Spinal cord (tissue), 10 donors: ENCODE data around the gene CASZ1. TPM values are rescaled to one million over a fixed set of nuclear protein-coding genes. Genes with fewer than 3 reads are reported as not detected.

ENCODE experiments used
- DNase-seq, 6 donors: peaks; one replicate each; pipeline versions ENCODE4 v3.0.0 to v3.0.0-alpha.2; 2013 to 2015; ENCODE audit warnings: low spot score in 6 of 6, low read depth in 4 of 6
- H3K27ac ChIP-seq: one replicate; pipeline ENCODE4 v1.5.1; 2013; ENCODE audit warnings: low read depth, low read length, control low read depth
- H3K27me3 ChIP-seq: one replicate; pipeline ENCODE4 v1.6.1; 2013; ENCODE audit warnings: low read length; ENCODE audit not compliant: control insufficient read depth, insufficient read depth
- H3K36me3 ChIP-seq: one replicate; pipeline ENCODE4 v1.6.1; 2013; ENCODE audit warnings: low read length; ENCODE audit not compliant: control insufficient read depth, insufficient read depth
- H3K4me1 ChIP-seq: one replicate; pipeline ENCODE4 v1.6.1; 2013; ENCODE audit warnings: low read length; ENCODE audit not compliant: control insufficient read depth, insufficient read depth
- H3K4me3 ChIP-seq: one replicate; pipeline ENCODE4 v1.5.1; 2013; ENCODE audit warnings: low read depth, low read length, control low read depth
- H3K9me3 ChIP-seq: one replicate; pipeline ENCODE4 v1.6.1; 2013; ENCODE audit warnings: low read length; ENCODE audit not compliant: control insufficient read depth, insufficient read depth
- WGBS: methylation state at CpG from one replicate; pipeline ENCODE4 v1.1.5; 2013; ENCODE audit warnings: missing lambda C conversion rate; ENCODE audit not compliant: insufficient coverage; 5-methylcytosine and 5-hydroxymethylcytosine counted together
- polyA plus RNA-seq, 2 donors: library from polyadenylated mRNA; unstranded; fragments of 120-200 nt; gene quantifications; one replicate each; pipeline ENCODE4 v1.2.1, GENCODE V29; 2013; ENCODE audit not compliant: insufficient read length in 2 of 2
- total RNA-seq, 2 donors: library from RNA; depleted of rRNA in 1 of 2; stranded (reverse); fragments of 120-200 nt in 1 of 2; fragments of >200 nt in 1 of 2; gene quantifications; one replicate each; pipeline versions ENCODE4 v1.2.3 to v1.2.4, GENCODE V29; 2013 to 2014
- donor health status: healthy.

The CASZ1 gene
- total and polyA plus RNA-seq, 4 donors = 6.0 to 18.7 (median 11.3) TPM

DNA sequence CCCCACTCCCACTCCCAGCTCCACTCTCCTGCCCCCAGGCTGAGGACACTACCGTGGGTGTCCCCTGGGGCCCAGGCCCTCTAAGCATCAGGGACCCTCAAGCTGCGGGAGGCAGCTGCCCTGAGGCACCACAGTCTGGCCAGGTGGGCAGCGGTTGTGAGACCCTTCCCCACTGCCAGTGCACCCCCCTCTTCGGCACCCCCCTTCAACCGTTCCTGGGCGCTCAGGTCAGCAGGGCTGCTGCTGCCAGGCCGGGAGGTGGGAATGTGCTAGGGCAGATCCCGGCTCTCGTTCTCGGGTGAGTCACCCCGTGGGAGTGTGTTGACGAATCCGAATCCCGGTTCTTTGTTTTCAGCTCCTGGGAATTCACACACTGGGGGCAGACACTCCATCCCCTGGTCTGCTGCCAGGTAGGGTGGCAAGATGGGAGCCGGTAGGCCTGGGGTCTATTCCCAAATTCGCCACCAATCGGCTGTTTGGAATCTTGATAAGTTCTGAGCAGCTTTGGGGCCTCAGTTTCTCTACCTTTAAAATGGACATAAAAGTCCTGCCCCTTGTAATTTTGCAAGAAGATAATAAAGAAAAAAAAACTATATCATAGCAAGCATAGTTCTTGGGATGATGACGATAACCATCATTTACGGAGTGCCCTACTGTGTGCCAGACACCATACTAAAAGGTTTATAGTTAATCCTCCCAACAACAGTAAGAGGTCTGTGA, 28.5 kb upstream of the CASZ1 start:
- 66% methylated on average over 10 of the region's 19 CpGs for WGBS
- H3K27ac ChIP-seq = no peak overlapping the region
- H3K36me3 ChIP-seq = no peaks in the 10 kb centered on the region
- H3K9me3 ChIP-seq = no peaks in the 10 kb centered on the region
- no peak for DNase-seq
- H3K4me3 ChIP-seq = no peak overlapping the region
- peaks cover 32% of the 10 kb centered on the region for H3K27me3 ChIP-seq
- H3K4me1 ChIP-seq = peaks cover 10% of the 10 kb centered on the region

DNA sequence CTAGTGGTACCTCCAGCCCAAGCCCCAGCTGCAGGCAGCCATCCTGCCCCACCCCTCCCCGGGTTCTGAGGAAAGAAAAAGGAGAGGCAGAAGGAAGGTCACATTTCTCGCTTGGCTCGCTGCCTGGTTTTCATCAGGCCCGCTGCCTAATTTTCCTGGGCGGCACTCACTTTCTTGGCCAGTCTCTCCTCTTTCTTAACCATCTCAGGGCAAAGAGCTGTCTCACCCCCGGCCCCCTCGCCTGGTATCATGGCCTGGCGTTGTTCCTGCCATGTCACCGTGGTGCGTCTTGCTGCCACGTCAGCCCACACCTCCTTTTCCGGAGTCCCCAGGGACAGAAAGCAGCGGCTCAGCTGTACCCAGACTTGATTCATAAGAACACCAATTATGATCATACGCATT, 26.6 kb upstream of the CASZ1 start:
- peak in 1 of 6 donors; percentile 55 for DNase-seq
- Histone ChIP-seq H3K27me3 (peaks cover 16% of the 10 kb centered on the region), H3K9me3 (no peaks in the 10 kb centered on the region), H3K36me3 (no peaks in the 10 kb centered on the region), H3K4me1 (peaks cover 10% of the 10 kb centered on the region), H3K4me3 (no peak overlapping the region), H3K27ac (no peak overlapping the region)
- 69% methylated on average over 13 of the region's 14 CpGs for WGBS

DNA sequence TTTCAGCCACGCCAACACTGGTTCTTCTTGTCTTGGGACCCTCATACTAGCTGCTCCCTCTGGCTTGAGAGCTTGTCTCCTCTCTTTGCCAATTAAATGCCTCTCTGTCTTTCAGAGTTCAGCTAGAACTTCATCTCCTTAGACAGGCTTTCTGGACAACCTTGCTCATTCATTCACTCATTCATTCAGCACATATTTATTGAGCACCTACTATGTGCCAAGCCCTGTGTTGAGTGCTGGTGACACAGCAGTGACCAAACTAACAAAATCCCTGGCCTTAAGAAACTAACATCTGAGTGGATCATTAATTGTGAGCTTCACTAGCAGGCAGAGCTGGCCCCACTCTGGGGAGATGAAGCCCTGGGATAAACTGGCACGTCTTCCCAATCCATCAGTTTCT, 24.9 kb upstream of the CASZ1 start:
- Histone ChIP-seq H3K4me1 (peaks cover 10% of the 10 kb centered on the region), H3K27ac (no peak overlapping the region), H3K9me3 (no peaks in the 10 kb centered on the region), H3K27me3 (peaks cover 3% of the 10 kb centered on the region), H3K4me3 (no peak overlapping the region), H3K36me3 (no peaks in the 10 kb centered on the region)
- DNase-seq = no peak
- 93% methylated on average over 1 of the region's 2 CpGs for WGBS

DNA sequence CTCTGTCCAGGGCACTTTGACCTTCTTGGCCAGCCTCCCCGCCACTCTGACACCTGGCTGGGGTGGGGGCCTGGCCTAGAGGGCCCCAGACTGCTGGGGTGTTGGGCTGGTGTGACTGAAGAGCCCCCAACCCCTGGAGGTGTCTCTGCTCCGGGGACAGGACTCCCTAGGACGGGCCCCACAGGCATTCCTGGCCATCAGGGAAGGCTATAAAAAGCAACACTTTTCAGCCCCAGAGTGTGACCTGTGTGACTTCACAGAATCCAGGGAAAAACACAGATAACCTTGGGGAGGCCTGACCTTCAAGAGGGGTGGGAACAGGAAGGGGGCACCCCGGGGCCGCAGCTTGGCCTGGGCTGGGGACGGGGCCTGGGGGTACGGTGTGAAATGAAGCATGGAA, 24.0 kb upstream of the CASZ1 start:
- Histone ChIP-seq H3K27me3 (no peaks in the 10 kb centered on the region), H3K4me3 (no peak overlapping the region), H3K4me1 (peaks cover 10% of the 10 kb centered on the region), H3K9me3 (no peaks in the 10 kb centered on the region), H3K36me3 (no peaks in the 10 kb centered on the region), H3K27ac (no peak overlapping the region)
- no peak for DNase-seq
- 71% methylated on average over 3 of the region's 7 CpGs for WGBS

GRCh38 chr1:10819198-10819901, 22.9 kb upstream of the CASZ1 start:
- H3K4me1 ChIP-seq = peaks cover 10% of the 10 kb centered on the region
- no peak overlapping the region for H3K27ac ChIP-seq
- H3K9me3 ChIP-seq = no peaks in the 10 kb centered on the region
- no peaks in the 10 kb centered on the region for H3K27me3 ChIP-seq
- DNase-seq = no peak
- H3K36me3 ChIP-seq = no peaks in the 10 kb centered on the region
- H3K4me3 ChIP-seq = no peak overlapping the region
- WGBS = 73% methylated on average over 10 of the region's 13 CpGs

- Histone ChIP-seq H3K4me3 (no peak overlapping the region), H3K4me1 (peaks cover 17% of the 10 kb centered on the region), H3K36me3 (no peaks in the 10 kb centered on the region), H3K27me3 (peaks cover 2% of the 10 kb centered on the region), H3K27ac (no peak overlapping the region), H3K9me3 (no peaks in the 10 kb centered on the region)
- WGBS = 79% methylated on average over 11 of the region's 17 CpGs
- no peak for DNase-seq
Observed at GRCh38 chr1:10818262-10819197, 22.1 kb upstream of the CASZ1 start.

- Histone ChIP-seq H3K27ac (no peak overlapping the region), H3K4me3 (no peak overlapping the region)
- WGBS = 70% methylated on average over 10 of the region's 13 CpGs
Observed at GRCh38 chr1:10816743-10817369, 20.4 kb upstream of the CASZ1 start.

DNA sequence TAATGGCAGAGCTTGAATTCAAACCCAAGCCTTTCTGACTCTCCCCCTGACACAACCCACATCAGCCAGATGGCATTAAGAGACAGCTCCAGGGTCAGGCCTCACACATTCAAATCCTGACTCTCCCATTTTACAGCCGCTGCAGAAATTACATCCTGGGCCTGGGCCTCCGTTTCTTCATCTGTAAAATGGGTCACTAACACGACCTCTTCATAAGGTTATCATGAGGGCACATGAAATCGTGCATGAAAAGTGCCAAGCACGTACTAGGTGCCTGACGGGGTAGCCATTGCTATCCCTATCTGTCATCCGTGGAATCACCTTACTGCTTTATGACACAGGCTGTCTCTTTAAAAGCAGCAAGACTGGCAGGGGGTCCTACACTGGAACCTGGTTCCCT, 19.8 kb upstream of the CASZ1 start:
- no peak overlapping the region for H3K27ac ChIP-seq
- peaks cover 6% of the 10 kb centered on the region for H3K27me3 ChIP-seq
- WGBS = 91% methylated on average over 7 of the region's 7 CpGs
- peaks cover 7% of the 10 kb centered on the region for H3K4me1 ChIP-seq
- H3K9me3 ChIP-seq = no peaks in the 10 kb centered on the region
- no peak for DNase-seq
- H3K4me3 ChIP-seq = no peak overlapping the region
- H3K36me3 ChIP-seq = no peaks in the 10 kb centered on the region

More at GRCh38 chr1:10816743-10817369, 20.4 kb upstream of the CASZ1 start:
- peaks cover 6% of the 10 kb centered on the region for H3K27me3 ChIP-seq
- peaks cover 7% of the 10 kb centered on the region for H3K4me1 ChIP-seq
- H3K9me3 ChIP-seq = no peaks in the 10 kb centered on the region
- no peaks in the 10 kb centered on the region for H3K36me3 ChIP-seq
- no peak for DNase-seq

- Histone ChIP-seq H3K4me3 (no peak overlapping the region), H3K27ac (no peak overlapping the region), H3K4me1 (peaks cover 7% of the 10 kb centered on the region), H3K9me3 (no peaks in the 10 kb centered on the region), H3K36me3 (no peaks in the 10 kb centered on the region), H3K27me3 (peaks cover 6% of the 10 kb centered on the region)
- WGBS = 86% methylated on average over 1 of the region's 5 CpGs
- DNase-seq = no peak
Observed at GRCh38 chr1:10815858-10816195, 19.4 kb upstream of the CASZ1 start.
